Tibial artery (tissue), 4 donors: Measurements from ENCODE around the gene SUPT6H.

Experiments
- DNase-seq, 2 donors: peaks; one replicate each; pipeline ENCODE4 v3.0.0-alpha.2; 2019
- H3K27ac ChIP-seq, 2 donors: fragments of 200-600 bp; sonication (generic) in 1 of 2; 1 replicate in 1 of 2; 2 replicates in 1 of 2; pipeline ENCODE4 v1.5.1; 2018 to 2019; ENCODE audit warnings: mild to moderate bottlenecking in 1 of 2
- H3K27me3 ChIP-seq, 2 donors: fragments of 200-600 bp; sonication (generic) in 1 of 2; one replicate each; pipeline versions ENCODE4 v1.5.1 to v1.6.0; 2016 to 2019
- H3K36me3 ChIP-seq, 3 donors: fragments of 200-600 bp; sonication (generic) in 2 of 3; one replicate each; pipeline ENCODE4 v1.5.1; 2016 to 2019; ENCODE audit warnings: mild to moderate bottlenecking in 2 of 3
- H3K4me1 ChIP-seq, 4 donors: fragments of 200-600 bp; sonication (generic) in 2 of 4; 1 replicate in 3 of 4; 2 replicates in 1 of 4; pipeline ENCODE4 v1.5.1; 2016 to 2019
- H3K4me3 ChIP-seq, 2 donors: fragments of 200-600 bp; sonication (generic) in 1 of 2; 1 replicate in 1 of 2; 2 replicates in 1 of 2; pipeline ENCODE4 v1.5.1; 2018 to 2019; ENCODE audit warnings: mild to moderate bottlenecking in 2 of 2
- H3K9me3 ChIP-seq, 3 donors: fragments of 200-600 bp; sonication (generic) in 1 of 3; one replicate each; pipeline ENCODE4 v1.5.1; 2016 to 2019
- CTCF ChIP-seq, 2 experiments: fragments of 200-600 bp in 1 of 2; fragments of 450-650 bp in 1 of 2; IDR thresholded peaks; one replicate each; pipeline ENCODE4 v1.5.1; 2017 to 2019; ENCODE audit warnings: antibody characterized with exemption in 2 of 2, mild to moderate bottlenecking in 1 of 2, moderate library complexity in 1 of 2
- intact Hi-C: fragments of 100-400 bp; cut with DNase I; formaldehyde crosslinking; loops from one replicate; pipeline ENCODE4 v1.15.0; 2023; ENCODE audit warnings: low total_unique reads

Gene SUPT6H

GRCh38 chr17:28706471-28707338, 44.7 kb downstream of the SUPT6H start:
- no peaks in the 10 kb centered on the region for H3K9me3 ChIP-seq
- H3K27ac ChIP-seq = no peak overlapping the region
- no peak for TF ChIP-seq CTCF (IDR thresholded peaks at IDR 0.05)
- no peaks in the 10 kb centered on the region for H3K27me3 ChIP-seq
- no peak overlapping the region for H3K4me3 ChIP-seq
- DNase-seq = no peak
- intact Hi-C loops = no loop called here
- peaks cover 18 to 46% (median 26%) of the 10 kb centered on the region in 3 donors for H3K36me3 ChIP-seq
- H3K4me1 ChIP-seq = peaks cover 0 to 10% (median 2%) of the 10 kb centered on the region in 4 donors

- H3K27ac ChIP-seq = no peak overlapping the region
- no peak overlapping the region for H3K4me3 ChIP-seq
- no peaks in the 10 kb centered on the region for H3K27me3 ChIP-seq
- H3K4me1 ChIP-seq = peaks cover 0 to 16% (median 8%) of the 10 kb centered on the region in 4 donors
- H3K9me3 ChIP-seq = no peaks in the 10 kb centered on the region
- DNase-seq = no peak
- peaks cover 12 to 40% (median 20%) of the 10 kb centered on the region in 3 donors for H3K36me3 ChIP-seq
- intact Hi-C loops = no loop called here
- no peak for TF ChIP-seq CTCF (IDR thresholded peaks at IDR 0.05)
These were observed 45.3 kb downstream of the SUPT6H start for GRCh38 chr17:28707339-28707720.

- no peaks in the 10 kb centered on the region for H3K9me3 ChIP-seq
- TF ChIP-seq CTCF (IDR thresholded peaks at IDR 0.05) = no peak
- H3K36me3 ChIP-seq = peaks cover 11 to 28% (median 23%) of the 10 kb centered on the region in 3 donors
- H3K4me3 ChIP-seq = peak overlapping the region; percentile 60 to 72
- no peaks in the 10 kb centered on the region for H3K27me3 ChIP-seq
- H3K27ac ChIP-seq = peak overlapping the region; percentile 90 to 98
- intact Hi-C loops = no loop called here
- peaks cover 0 to 23% (median 15%) of the 10 kb centered on the region in 4 donors for H3K4me1 ChIP-seq
- peak; percentile 89 to 96 for DNase-seq
These were observed 49.1 kb downstream of the SUPT6H start for GRCh38 chr17:28710861-28711722.

- Histone ChIP-seq H3K9me3 (no peaks in the 10 kb centered on the region), H3K27me3 (no peaks in the 10 kb centered on the region), H3K36me3 (peaks cover 11 to 26% (median 23%) of the 10 kb centered on the region in 3 donors), H3K4me1 (peaks cover 0 to 29% (median 20%) of the 10 kb centered on the region in 4 donors), H3K4me3 (peak within 1 kb of the TSS; percentile 60 to 72), H3K27ac (peak within 1 kb of the TSS; percentile 90 to 98)
- TF ChIP-seq CTCF (IDR thresholded peaks at IDR 0.05) = no peak
- no peak for DNase-seq
- intact Hi-C loops = no loop called here
These were observed 49.7 kb downstream of the SUPT6H start, which contains the start of gene PROCA1 for GRCh38 chr17:28711723-28712031. PROCA1 (minus strand) TSS chr17:28711888; CDS start chr17:28711660, 228 bp downstream.

GRCh38 chr17:28712032-28712704, 50.2 kb downstream of the SUPT6H start:
- no peaks in the 10 kb centered on the region for H3K9me3 ChIP-seq
- peaks cover 11 to 26% (median 23%) of the 10 kb centered on the region in 3 donors for H3K36me3 ChIP-seq
- peaks cover 0 to 32% (median 22%) of the 10 kb centered on the region in 4 donors for H3K4me1 ChIP-seq
- intact Hi-C loops = no loop called here
- peak overlapping the region; percentile 90 to 98 for H3K27ac ChIP-seq
- peak overlapping the region; percentile 60 to 72 for H3K4me3 ChIP-seq
- TF ChIP-seq CTCF (IDR thresholded peaks at IDR 0.05) = no peak
- no peaks in the 10 kb centered on the region for H3K27me3 ChIP-seq
- DNase-seq = peak in 1 of 2 donors; percentile 38
